DMS53 treated with DMSO at 0.1 percent for 48 hours (cell line): ENCODE data around the gene DYNLT4.
A peak's percentile ranks its signal among the peaks of the same experiment; 100 is the strongest.
"Not testable (repeated sequence)": the region's sequence is repeated elsewhere in the genome, so short reads cannot be mapped to it uniquely, and the experiment has no call there.

Experiments used
- DNase-seq: peaks from one replicate; lab custom pipeline; 2025; ENCODE audit not compliant: unreplicated experiment; lab: John Stamatoyannopoulos, UW

DYNLT4 gene

GRCh38 chr1:44829506-44830384, 22.6 kb upstream of the DYNLT4 start:
- DNase-seq = no peak

GRCh38 chr1:44828841-44829440, 21.8 kb upstream of the DYNLT4 start:
- DNase-seq = no peak

GRCh38 chr1:44828003-44828651, 21.0 kb upstream of the DYNLT4 start:
- DNase-seq = no peak

- DNase-seq = no peak
Measured at GRCh38 chr1:44827197-44828002, 20.2 kb upstream of the DYNLT4 start.

- no peak for DNase-seq
Measured at GRCh38 chr1:44826375-44827196, 19.4 kb upstream of the DYNLT4 start.

- DNase-seq = not testable (repeated sequence)
Measured at GRCh38 chr1:44824392-44824791, 17.2 kb upstream of the DYNLT4 start.

- DNase-seq = no peak
Measured at GRCh38 chr1:44822981-44823451, 15.9 kb upstream of the DYNLT4 start.

- no peak for DNase-seq
Measured at GRCh38 chr1:44822131-44822701, 15.1 kb upstream of the DYNLT4 start.

GRCh38 chr1:44821240-44821715, 14.1 kb upstream of the DYNLT4 start:
- no peak for DNase-seq

- DNase-seq = no peak
Measured at GRCh38 chr1:44820328-44821239, 13.4 kb upstream of the DYNLT4 start.

- peak; percentile 74 for DNase-seq
Measured at GRCh38 chr1:44819608-44820327, 12.6 kb upstream of the DYNLT4 start.

- DNase-seq = peak; percentile 67
Measured at GRCh38 chr1:44819196-44819607, 12.1 kb upstream of the DYNLT4 start.

GRCh38 chr1:44817771-44818495, 10.8 kb upstream of the DYNLT4 start:
- DNase-seq = no peak

- DNase-seq = no peak
Measured at GRCh38 chr1:44817307-44817706, 10.2 kb upstream of the DYNLT4 start.

GRCh38 chr1:44815926-44816325, 8.8 kb upstream of the DYNLT4 start:
- DNase-seq = not testable (repeated sequence)

- peak; percentile 30 for DNase-seq
Measured at GRCh38 chr1:44812822-44813543, 5.8 kb upstream of the DYNLT4 start.

- DNase-seq = no peak
Measured at GRCh38 chr1:44811234-44811633, 4.1 kb upstream of the DYNLT4 start.
